Neutrophil (primary cell): ENCODE data around the gene KLRG1.

Experiments used
- H3K27ac ChIP-seq: fragments of 200-600 bp; sonication (generic); 2 replicates; pipeline ENCODE4 v1.5.1; 2016; ENCODE audit warnings: mild to moderate bottlenecking, moderate library complexity
- H3K27me3 ChIP-seq: fragments of 200-600 bp; sonication (generic); 2 replicates; pipeline ENCODE4 v1.6.0; 2016; ENCODE audit warnings: mild to moderate bottlenecking
- H3K36me3 ChIP-seq: fragments of 200-600 bp; sonication (generic); 2 replicates; pipeline ENCODE4 v1.5.1; 2017
- H3K4me1 ChIP-seq, 2 experiments: fragments of 200-600 bp in 1 of 2; sonication (generic) in 1 of 2; 1 replicate in 1 of 2; 2 replicates in 1 of 2; pipeline versions ENCODE4 v1.5.1 to v1.6.1; 2013 to 2016; ENCODE audit warnings: low read depth in 1 of 2, low read length in 1 of 2, mild to moderate bottlenecking in 1 of 2, moderate library complexity in 1 of 2; ENCODE audit not compliant: control insufficient read depth in 1 of 2, insufficient read depth in 1 of 2
- H3K4me3 ChIP-seq, 2 experiments: fragments of 200-600 bp in 1 of 2; sonication (generic) in 1 of 2; 1 replicate in 1 of 2; 2 replicates in 1 of 2; pipeline ENCODE4 v1.5.1; 2013 to 2016; ENCODE audit warnings: low read depth in 1 of 2, low read length in 1 of 2, mild to moderate bottlenecking in 1 of 2, moderate library complexity in 1 of 2
- H3K9me3 ChIP-seq: fragments of 200-600 bp; sonication (generic); 2 replicates; pipeline ENCODE4 v1.5.1; 2016
- CTCF ChIP-seq: fragments of 200-600 bp; sonication (generic); IDR thresholded peaks from 2 replicates; pipeline ENCODE4 v1.5.1; 2016; ENCODE audit warnings: antibody characterized with exemption

The KLRG1 gene

GRCh38 chr12:9050521-9051157 lies 61.3 kb downstream of the KLRG1 start:
- Histone ChIP-seq H3K4me3 (no peak overlapping the region), H3K36me3 (no peaks in the 10 kb centered on the region), H3K27me3 (no peaks in the 10 kb centered on the region), H3K27ac (no peak overlapping the region), H3K4me1 (no peaks in the 10 kb centered on the region), H3K9me3 (no peaks in the 10 kb centered on the region)
- TF ChIP-seq CTCF, result no peak

GRCh38 chr12:9051158-9051550 lies 61.8 kb downstream of the KLRG1 start:
- H3K36me3 ChIP-seq, result no peaks in the 10 kb centered on the region
- no peaks in the 10 kb centered on the region for H3K27me3 ChIP-seq
- no peak overlapping the region for H3K4me3 ChIP-seq
- TF ChIP-seq CTCF, result no peak
- no peak overlapping the region for H3K27ac ChIP-seq
- H3K9me3 ChIP-seq, result no peaks in the 10 kb centered on the region
- no peaks in the 10 kb centered on the region for H3K4me1 ChIP-seq

GRCh38 chr12:9052610-9053009 lies 63.3 kb downstream of the KLRG1 start:
- no peaks in the 10 kb centered on the region for H3K4me1 ChIP-seq
- no peaks in the 10 kb centered on the region for H3K27me3 ChIP-seq
- no peaks in the 10 kb centered on the region for H3K9me3 ChIP-seq
- no peak overlapping the region for H3K4me3 ChIP-seq
- no peak for TF ChIP-seq CTCF
- H3K36me3 ChIP-seq, result no peaks in the 10 kb centered on the region
- H3K27ac ChIP-seq, result no peak overlapping the region
